GM12878 (cell line): ENCODE data around the gene TNFRSF9. TPM values are rescaled to one million over a fixed set of nuclear protein-coding genes. Genes with fewer than 3 reads are reported as not detected.

Source experiments
- ATAC-seq: fragments of 200-7000 bp; cut with Tn5 transposase; 3 replicates; pipeline ENCODE4 v1.9.1; 2020; ENCODE audit warnings: mild to moderate bottlenecking, moderate library complexity
- BruUV-seq: library from RNA; stranded (reverse); fragments of 400-500 nt; replicated peaks from 2 replicates; lab custom pipeline; 2021; lab: Mats Ljungman, UMichigan
- CTCF ChIA-PET: fragments of 300-600 bp; sonication (Branson Sonifier 250); formaldehyde crosslinking; extraction: SDS; loops from one replicate; lab custom pipeline; 2021; ENCODE audit warnings: inconsistent platforms; lab: Yijun Ruan, JAX
- POLR2A ChIA-PET: fragments of 350-600 bp; formaldehyde crosslinking; extraction: SDS; loops from one replicate; lab custom pipeline; 2021; ENCODE audit warnings: inconsistent platforms; lab: Charles Lee
- RAD21 ChIA-PET: fragments of 300-600 bp; sonication (Branson Sonifier 250); formaldehyde crosslinking; loops from one replicate; lab custom pipeline; 2023; ENCODE audit warnings: antibody characterized with exemption; ENCODE audit not compliant: unreplicated experiment; lab: Charles Lee
- SMC1A ChIA-PET: fragments of 300-600 bp; sonication (Branson Sonifier 250); formaldehyde crosslinking; loops from one replicate; lab custom pipeline; 2023; ENCODE audit not compliant: unreplicated experiment, uncharacterized antibody; lab: Charles Lee
- DNase-seq: peaks from one replicate; pipeline ENCODE4 v3.0.0-alpha.2; 2011; ENCODE audit warnings: low read depth, low spot score
- FAIRE-seq: peaks from 3 replicates; lab custom pipeline; 2011; peaks lifted over from hg19 to GRCh38; lab: Jason Lieb, UNC
- H2AFZ ChIP-seq: 2 replicates; pipeline ENCODE4 v1.6.0; 2011; ENCODE audit warnings: low read depth, low read length, control low read depth; ENCODE audit not compliant: control insufficient read depth
- H3K27ac ChIP-seq: 2 replicates; pipeline ENCODE4 v1.5.1; 2011; ENCODE audit warnings: control low read depth; ENCODE audit not compliant: control insufficient read depth, insufficient read depth
- H3K27me3 ChIP-seq, 2 experiments: replicated peaks in 1 of 2; 2 replicates each; pipeline versions ENCODE4 v1.6.0 to v1.6.1; 2011; ENCODE audit warnings: low read length in 1 of 2; ENCODE audit not compliant: control insufficient read depth in 2 of 2, insufficient read depth in 2 of 2
- H3K36me3 ChIP-seq, 2 experiments: 2 replicates each; pipeline ENCODE4 v1.5.1; 2011; ENCODE audit warnings: low read length in 1 of 2; ENCODE audit not compliant: control insufficient read depth in 2 of 2, insufficient read depth in 2 of 2
- H3K4me1 ChIP-seq: 2 replicates; pipeline ENCODE4 v1.6.1; 2011; ENCODE audit warnings: mild to moderate bottlenecking, low read length, moderate library complexity, mixed read lengths; ENCODE audit not compliant: control insufficient read depth, insufficient read depth
- H3K4me2 ChIP-seq: 2 replicates; pipeline ENCODE4 v1.6.0; 2011; ENCODE audit warnings: control low read depth; ENCODE audit not compliant: control insufficient read depth, insufficient read depth
- H3K4me3 ChIP-seq: fragments of 200-600 bp; sonication (generic); 2 replicates; pipeline ENCODE4 v1.5.1; 2016
- H3K79me2 ChIP-seq: 2 replicates; pipeline ENCODE4 v1.6.0; 2011; ENCODE audit warnings: low read length; ENCODE audit not compliant: control insufficient read depth, insufficient read depth
- H3K9ac ChIP-seq: 2 replicates; pipeline ENCODE4 v1.8.0; 2011; ENCODE audit warnings: low read length, control low read depth, mixed read lengths; ENCODE audit not compliant: control insufficient read depth, insufficient read depth
- H3K9me3 ChIP-seq: replicated peaks from 3 replicates; pipeline ENCODE4 v1.5.1; 2011; ENCODE audit warnings: mild to moderate bottlenecking, low read length; ENCODE audit not compliant: control insufficient read depth, insufficient read depth
- H4K20me1 ChIP-seq: 2 replicates; pipeline ENCODE4 v1.6.0; 2011; ENCODE audit not compliant: control insufficient read depth, insufficient read depth
- BHLHE40 ChIP-seq, 2 experiments: fragments of 450-650 bp in 1 of 2; IDR thresholded peaks; 2 replicates each; pipeline ENCODE4 v1.6.1; 2011 to 2017; ENCODE audit warnings: low read depth in 2 of 2, borderline replicate concordance in 1 of 2, improper control_type of control experiment in 1 of 2, low read length in 1 of 2, mild to moderate bottlenecking in 1 of 2
- EED ChIP-seq: sonication (generic); IDR thresholded peaks from 2 replicates; pipeline ENCODE4 v1.6.1; 2016; ENCODE audit warnings: antibody characterized with exemption, low read depth
- EZH2 ChIP-seq: IDR thresholded peaks from 2 replicates; pipeline ENCODE4 v1.6.1; 2012; ENCODE audit warnings: low read depth, mild to moderate bottlenecking, control low read depth, inconsistent platforms, low read length, borderline replicate concordance; ENCODE audit not compliant: control insufficient read depth
- IKZF1 ChIP-seq: fragments of 450-650 bp; conservative IDR thresholded peaks from 2 replicates; pipeline ENCODE4 v1.6.1; 2017; ENCODE audit warnings: antibody characterized with exemption, mild to moderate bottlenecking
- LARP7 ChIP-seq: fragments of 450-650 bp; IDR thresholded peaks from 2 replicates; pipeline ENCODE4 v1.6.1; 2017; ENCODE audit warnings: mild to moderate bottlenecking
- MAX ChIP-seq: IDR thresholded peaks from 2 replicates; pipeline ENCODE4 v1.6.1; 2012; ENCODE audit warnings: low read depth, low read length, improper control_type of control experiment
- MXI1 ChIP-seq: fragments of 150-350 bp; IDR thresholded peaks from 2 replicates; pipeline ENCODE4 v1.6.1; 2011; ENCODE audit warnings: low read depth, mild to moderate bottlenecking, inconsistent platforms, low read length, improper control_type of control experiment
- NFIC ChIP-seq: IDR thresholded peaks from 2 replicates; pipeline ENCODE4 v1.6.1; 2012; ENCODE audit warnings: low read depth, mild to moderate bottlenecking, inconsistent platforms, low read length, moderate library complexity
- NKRF ChIP-seq: fragments of 450-650 bp; conservative IDR thresholded peaks from 2 replicates; pipeline ENCODE4 v1.6.1; 2017; ENCODE audit warnings: mild to moderate bottlenecking, moderate library complexity
- NR2F1 ChIP-seq: fragments of 450-650 bp; conservative IDR thresholded peaks from 2 replicates; pipeline ENCODE4 v1.6.1; 2017; ENCODE audit warnings: mild to moderate bottlenecking
- POLR2AphosphoS2 ChIP-seq: IDR thresholded peaks from 2 replicates; pipeline ENCODE4 v1.6.1; 2011; ENCODE audit warnings: low read depth, mild to moderate bottlenecking, low read length, improper control_type of control experiment, moderate library complexity
- RELA ChIP-seq: fragments of 450-650 bp; IDR thresholded peaks from 2 replicates; pipeline ENCODE4 v1.8.0; 2014; ENCODE audit warnings: borderline replicate concordance; ENCODE audit not compliant: partially characterized antibody
- RUNX3 ChIP-seq: IDR thresholded peaks from 2 replicates; pipeline ENCODE4 v1.6.1; 2012; ENCODE audit warnings: low read length, inconsistent platforms
- SMARCA5 ChIP-seq: fragments of 450-650 bp; IDR thresholded peaks from 2 replicates; pipeline ENCODE4 v1.6.1; 2017; ENCODE audit warnings: mild to moderate bottlenecking
- SREBF1 ChIP-seq: IDR thresholded peaks from 2 replicates; pipeline ENCODE4 v1.6.1; 2012; ENCODE audit warnings: mild to moderate bottlenecking, low read length
- TBL1XR1 ChIP-seq: IDR thresholded peaks from 2 replicates; pipeline ENCODE4 v1.6.1; 2012; ENCODE audit warnings: low read depth, low read length, improper control_type of control experiment
- YY1 ChIP-seq: IDR thresholded peaks from 2 replicates; pipeline ENCODE4 v1.6.1; 2011; ENCODE audit warnings: low read depth, mild to moderate bottlenecking, low read length
- WGBS: methylation state at CpG from one replicate; pipeline ENCODE4 v1.1.6; 2016; ENCODE audit warnings: low lambda C conversion rate; ENCODE audit not compliant: insufficient replicate concordance, insufficient coverage; ENCODE audit errors: missing lambda C conversion rate; 5-methylcytosine and 5-hydroxymethylcytosine counted together
- in situ Hi-C: fragments of 300-500 bp; cut with MboI; formaldehyde crosslinking; loops from 9 replicates; pipeline ENCODE4 v1.14.3; 2018; ENCODE audit warnings: mixed read lengths
- intact Hi-C: fragments of 100-400 bp; cut with micrococcal nuclease; formaldehyde crosslinking; loops from one replicate; pipeline ENCODE4 v1.14.2; 2022; ENCODE audit not compliant: unreplicated experiment
- polyA plus RNA-seq, 11 experiments: library from polyadenylated mRNA; depleted of rRNA in 4 of 11; unstranded in 6 of 11; stranded (reverse) in 5 of 11; fragments of >200 nt; fragmentation: Nextera tagmentation in 4 of 11; fragmentation: Illumina TruSeq in 1 of 11; extraction: Ambion mirVana in 4 of 11; extraction: Trizol in 1 of 11; gene quantifications; 1 replicate in 1 of 11; 2 replicates in 10 of 11; pipeline versions ENCODE4 v1.2.1 to v1.2.3, GENCODE V29; 2011 to 2016; ENCODE audit warnings: inconsistent platforms in 2 of 11, missing spikeins in 2 of 11, low read depth in 1 of 11
- total RNA-seq, 4 experiments: library from RNA; depleted of rRNA in 3 of 4; stranded (reverse); fragments of >200 nt in 3 of 4; fragmentation: Illumina TruSeq in 1 of 4; extraction: Trizol in 1 of 4; gene quantifications; 2 replicates each; pipeline versions ENCODE4 v1.2.1 to v1.2.3, GENCODE V29; 2013 to 2021
- TF ChIP-seq, protein P1 (sequence below): IDR thresholded peaks from 2 replicates; pipeline ENCODE4 v1.6.1; 2012; ENCODE audit warnings: low read depth, low read length, improper control_type of control experiment
- TF ChIP-seq, protein P2 (sequence below), 3 experiments: IDR thresholded peaks in 2 of 3; conservative IDR thresholded peaks in 1 of 3; 2 replicates each; pipeline ENCODE4 v1.5.1; 2011; ENCODE audit warnings: low read depth in 3 of 3, low read length in 3 of 3, mild to moderate bottlenecking in 3 of 3, control low read depth in 2 of 3, moderate library complexity in 2 of 3, inconsistent platforms in 1 of 3, mixed read lengths in 1 of 3; ENCODE audit not compliant: control insufficient read depth in 2 of 3, insufficient read depth in 1 of 3; ENCODE audit errors: extremely low read depth in 1 of 3

The TNFRSF9 gene
- total and polyA plus RNA-seq, 10 of the 15 experiments (the other 5 are each of a cell fraction or from before 2014, with no cell fraction given), result 2.0 to 25.6 (median 5.8) TPM

DNA sequence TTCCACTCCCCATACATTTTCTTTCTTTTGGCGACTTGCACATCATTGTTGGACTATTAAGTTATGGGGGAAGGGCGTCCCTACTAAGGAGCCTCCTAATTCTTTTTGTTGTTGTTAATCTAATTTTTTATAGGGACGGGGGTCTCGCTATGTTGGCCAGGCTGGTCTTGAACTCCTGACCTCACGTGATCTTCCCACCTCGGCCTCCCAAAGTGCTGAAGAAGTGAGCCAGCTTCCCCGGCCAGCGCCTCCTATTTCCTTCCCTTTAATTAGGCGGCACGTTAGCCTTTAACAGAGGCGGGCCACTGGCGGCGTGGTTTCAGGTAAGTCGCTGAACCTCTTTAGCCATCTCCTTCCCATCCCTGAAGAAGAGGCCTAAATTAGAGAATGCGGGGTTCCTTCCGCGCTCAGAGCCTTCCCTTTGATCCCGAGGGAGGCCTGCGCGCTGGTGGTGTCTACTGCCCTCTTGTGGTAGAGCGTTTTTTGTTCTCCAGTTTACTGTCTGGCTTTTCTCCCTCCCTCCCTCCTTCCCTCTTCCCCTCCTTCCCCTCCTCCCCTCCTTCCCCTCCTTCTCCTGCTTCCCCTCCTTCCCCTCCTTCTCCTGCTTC is 38.1 kb downstream of the TNFRSF9 start:
- H2AFZ ChIP-seq, result peak overlapping the region; percentile 33; the same call in 1 of the 2 replicates
- H3K27me3 ChIP-seq, result no peaks in the 10 kb centered on the region
- RAD21 ChIA-PET, result interaction anchor here (0.6 to 1.0 kb wide), 3 partner anchors 94 to 235 kb away, joined by 3 to 4 read pairs (median 3); no protein-coding TSS in a partner anchor
- POLR2A ChIA-PET, result no interaction called here
- no peaks in the 10 kb centered on the region for H3K36me3 ChIP-seq
- no peak overlapping the region for H3K4me3 ChIP-seq
- SMC1A ChIA-PET, result interaction anchor here (0.7 to 2.1 kb wide), 3 partner anchors 150 to 234 kb away, joined by 3 to 11 read pairs (median 7); no protein-coding TSS in a partner anchor
- peak overlapping the region; percentile 50; the same call in 1 of the 2 replicates for H3K4me2 ChIP-seq
- no TSS peak for BruUV-seq
- 14% methylated on average over 21 of the region's 21 CpGs for WGBS
- H3K9ac ChIP-seq, result no peak overlapping the region
- H3K27ac ChIP-seq, result no peak overlapping the region
- intact Hi-C loops, result loop anchor here (1.0 to 5.0 kb wide), 3 partner anchors 95 to 235 kb away; no protein-coding TSS in a partner anchor
- no peaks in the 10 kb centered on the region for H4K20me1 ChIP-seq
- DNase-seq, result no peak
- ATAC-seq, result peak; percentile 92
- CTCF ChIA-PET, result interaction anchor here (1.2 to 4.0 kb wide), 4 partner anchors 94 to 234 kb away, joined by 3 to 24 read pairs (median 12); no protein-coding TSS in a partner anchor
- peak; percentile 83 for FAIRE-seq
- H3K79me2 ChIP-seq, result no peaks in the 10 kb centered on the region
- in situ Hi-C loops, result loop anchor here (5.0 kb wide), 1 partner anchor 230 kb away; no protein-coding TSS in a partner anchor
- H3K9me3 ChIP-seq, result no peaks in the 10 kb centered on the region
- H3K4me1 ChIP-seq, result no peaks in the 10 kb centered on the region
- TF ChIP-seq YY1 (0 out of 2 replicates have a peak, but pooled peaks have one; percentile 14), RELA (peak; percentile 26), POLR2AphosphoS2 (no peak), MXI1 (no peak), SMARCA5 (no peak), NKRF (no peak), EED (0 out of 2 replicates have a peak, but pooled peaks have one; percentile 41), BHLHE40 (IDR thresholded peaks at IDR 0.05; ENCODE audit: borderline replicate concordance in 1 of 2, low read depth in 2 of 2, low read length in 1 of 2) (peak in 1 of 2 experiments; percentile 31; a peak in 1 of 4 replicates), SREBF1 (no peak), EZH2 (no peak), IKZF1 (peak; percentile 53; the same call in 1 of the 2 replicates), RUNX3 (no peak), TBL1XR1 (no peak), NR2F1 (no peak), NFIC (no peak), MAX (no peak), LARP7 (no peak)
- TF ChIP-seq, protein P1, sequence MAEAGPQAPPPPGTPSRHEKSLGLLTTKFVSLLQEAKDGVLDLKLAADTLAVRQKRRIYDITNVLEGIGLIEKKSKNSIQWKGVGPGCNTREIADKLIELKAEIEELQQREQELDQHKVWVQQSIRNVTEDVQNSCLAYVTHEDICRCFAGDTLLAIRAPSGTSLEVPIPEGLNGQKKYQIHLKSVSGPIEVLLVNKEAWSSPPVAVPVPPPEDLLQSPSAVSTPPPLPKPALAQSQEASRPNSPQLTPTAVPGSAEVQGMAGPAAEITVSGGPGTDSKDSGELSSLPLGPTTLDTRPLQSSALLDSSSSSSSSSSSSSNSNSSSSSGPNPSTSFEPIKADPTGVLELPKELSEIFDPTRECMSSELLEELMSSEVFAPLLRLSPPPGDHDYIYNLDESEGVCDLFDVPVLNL, result no peak
- TF ChIP-seq, protein P2, sequence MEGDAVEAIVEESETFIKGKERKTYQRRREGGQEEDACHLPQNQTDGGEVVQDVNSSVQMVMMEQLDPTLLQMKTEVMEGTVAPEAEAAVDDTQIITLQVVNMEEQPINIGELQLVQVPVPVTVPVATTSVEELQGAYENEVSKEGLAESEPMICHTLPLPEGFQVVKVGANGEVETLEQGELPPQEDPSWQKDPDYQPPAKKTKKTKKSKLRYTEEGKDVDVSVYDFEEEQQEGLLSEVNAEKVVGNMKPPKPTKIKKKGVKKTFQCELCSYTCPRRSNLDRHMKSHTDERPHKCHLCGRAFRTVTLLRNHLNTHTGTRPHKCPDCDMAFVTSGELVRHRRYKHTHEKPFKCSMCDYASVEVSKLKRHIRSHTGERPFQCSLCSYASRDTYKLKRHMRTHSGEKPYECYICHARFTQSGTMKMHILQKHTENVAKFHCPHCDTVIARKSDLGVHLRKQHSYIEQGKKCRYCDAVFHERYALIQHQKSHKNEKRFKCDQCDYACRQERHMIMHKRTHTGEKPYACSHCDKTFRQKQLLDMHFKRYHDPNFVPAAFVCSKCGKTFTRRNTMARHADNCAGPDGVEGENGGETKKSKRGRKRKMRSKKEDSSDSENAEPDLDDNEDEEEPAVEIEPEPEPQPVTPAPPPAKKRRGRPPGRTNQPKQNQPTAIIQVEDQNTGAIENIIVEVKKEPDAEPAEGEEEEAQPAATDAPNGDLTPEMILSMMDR (IDR thresholded peaks at IDR 0.05 in 2 of 3, conservative IDR thresholded peaks at IDR 0.05 in 1 of 3; ENCODE audit: control insufficient read depth in 2 of 3, extremely low read depth in 1 of 3, insufficient read depth in 1 of 3, low read depth in 3 of 3, low read length in 3 of 3), result peak; percentile 65 to 84 (median 73)
